GM19238 (cell line): ENCODE results near the gene TMEM132C.
"Not testable (repeated sequence)": the region's sequence is repeated elsewhere in the genome, so short reads cannot be mapped to it uniquely, and the experiment has no call there.

Experiments used
- DNase-seq: peaks from one replicate; pipeline ENCODE4 v3.0.0; 2011; ENCODE audit warnings: low spot score; ENCODE audit not compliant: insufficient read length

TMEM132C gene

GRCh38 chr12:128554546-128555304 is 287.8 kb downstream of the TMEM132C start:
- DNase-seq = no peak

GRCh38 chr12:128557231-128557630 is 290.3 kb downstream of the TMEM132C start:
- DNase-seq = no peak

GRCh38 chr12:128564956-128565355 is 298.0 kb downstream of the TMEM132C start:
- DNase-seq = no peak

- DNase-seq = no peak
These were observed 300.8 kb downstream of the TMEM132C start for GRCh38 chr12:128567730-128568129.

- no peak for DNase-seq
These were observed 303.5 kb downstream of the TMEM132C start for GRCh38 chr12:128570191-128571065.

- DNase-seq = no peak
These were observed 305.2 kb downstream of the TMEM132C start for GRCh38 chr12:128571906-128572810.

GRCh38 chr12:128573907-128574306 is 306.9 kb downstream of the TMEM132C start:
- no peak for DNase-seq

GRCh38 chr12:128578045-128578444 is 311.1 kb downstream of the TMEM132C start:
- DNase-seq = no peak

- DNase-seq = no peak
These were observed 314.4 kb downstream of the TMEM132C start for GRCh38 chr12:128581321-128581761.

- DNase-seq = no peak
These were observed 316.5 kb downstream of the TMEM132C start for GRCh38 chr12:128583453-128583852.

GRCh38 chr12:128586451-128587029 is 319.6 kb downstream of the TMEM132C start:
- DNase-seq = no peak

GRCh38 chr12:128587918-128588317 is 320.9 kb downstream of the TMEM132C start:
- DNase-seq = no peak

GRCh38 chr12:128592220-128592744 is 325.3 kb downstream of the TMEM132C start:
- no peak for DNase-seq

GRCh38 chr12:128594521-128594920 is 327.6 kb downstream of the TMEM132C start:
- no peak for DNase-seq

GRCh38 chr12:128595609-128596008 is 328.6 kb downstream of the TMEM132C start:
- DNase-seq = no peak

- DNase-seq = no peak
These were observed 333.9 kb downstream of the TMEM132C start for GRCh38 chr12:128600886-128601285.

GRCh38 chr12:128603573-128604115 is 336.7 kb downstream of the TMEM132C start:
- DNase-seq = no peak

GRCh38 chr12:128604219-128604618 is 337.2 kb downstream of the TMEM132C start:
- not testable (repeated sequence) for DNase-seq

- no peak for DNase-seq
These were observed 339.1 kb downstream of the TMEM132C start for GRCh38 chr12:128606051-128606450.

GRCh38 chr12:128606538-128606937 is 339.6 kb downstream of the TMEM132C start:
- no peak for DNase-seq
